HG02970 (cell line): ENCODE results near the gene CFP.
"Not testable (repeated sequence)": the region's sequence is repeated elsewhere in the genome, so short reads cannot be mapped to it uniquely, and the experiment has no call there.

Experiments
- ATAC-seq: cut with Tn5 transposase; IDR thresholded peaks from one replicate; pipeline ENCODE4 v1.9.1; 2021; ENCODE audit warnings: mild to moderate bottlenecking, moderate library complexity, moderate number of reproducible peaks; ENCODE audit not compliant: unreplicated experiment, low FRiP score

Gene CFP

DNA sequence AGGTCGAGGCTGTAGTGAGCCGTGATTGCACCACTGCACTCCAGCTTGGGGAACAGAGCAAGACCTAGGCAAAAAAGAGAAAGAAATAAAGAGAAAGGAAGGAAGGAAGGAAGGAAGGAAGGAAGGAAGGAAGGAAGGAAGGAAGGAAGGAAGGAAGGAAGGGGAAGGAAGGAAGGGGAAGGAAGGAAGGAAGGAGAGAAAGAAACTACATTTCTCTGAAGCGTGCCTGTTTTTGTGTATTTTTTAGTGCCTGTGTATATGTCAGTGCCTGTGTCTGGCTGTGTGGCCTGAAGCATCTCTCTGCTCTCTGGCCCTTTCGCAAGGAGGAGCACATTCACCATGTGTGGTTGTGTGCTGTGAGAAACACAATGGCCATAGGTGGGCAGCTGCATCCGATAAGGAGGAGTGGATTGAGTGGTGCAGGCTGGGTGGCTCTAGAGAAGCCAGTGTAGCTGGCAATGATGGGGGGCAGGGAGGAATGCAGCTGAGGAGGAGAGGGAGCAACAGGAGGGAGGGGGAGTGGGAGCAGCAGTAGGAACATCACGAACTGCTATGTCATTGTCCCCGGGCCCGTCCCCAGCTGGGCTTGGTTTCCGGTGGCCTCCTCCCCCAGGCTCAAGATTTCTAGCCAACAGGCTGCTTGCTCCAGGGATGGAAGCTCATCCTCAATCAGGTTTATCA, 21.5 kb downstream of the CFP start:
- ATAC-seq = no peak

DNA sequence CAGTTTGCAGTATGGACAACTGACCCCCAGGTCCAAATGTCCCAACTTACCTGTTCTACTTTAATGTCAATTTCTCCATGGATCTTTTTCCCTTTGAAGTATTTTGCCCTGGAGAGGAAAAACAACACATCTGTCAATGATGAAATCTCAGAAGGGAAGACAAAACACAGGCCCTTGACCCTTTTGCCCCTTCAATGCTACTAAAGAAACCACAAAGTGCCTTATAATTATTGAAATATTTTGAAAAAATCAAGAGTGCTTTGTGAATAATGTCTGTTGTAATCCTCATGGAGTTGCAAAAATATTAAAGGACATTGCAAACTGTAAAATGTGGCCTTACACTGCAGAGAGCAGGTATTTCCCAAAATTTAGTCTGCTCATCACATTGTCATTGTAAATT, 22.6 kb downstream of the CFP start:
- ATAC-seq = no peak

DNA sequence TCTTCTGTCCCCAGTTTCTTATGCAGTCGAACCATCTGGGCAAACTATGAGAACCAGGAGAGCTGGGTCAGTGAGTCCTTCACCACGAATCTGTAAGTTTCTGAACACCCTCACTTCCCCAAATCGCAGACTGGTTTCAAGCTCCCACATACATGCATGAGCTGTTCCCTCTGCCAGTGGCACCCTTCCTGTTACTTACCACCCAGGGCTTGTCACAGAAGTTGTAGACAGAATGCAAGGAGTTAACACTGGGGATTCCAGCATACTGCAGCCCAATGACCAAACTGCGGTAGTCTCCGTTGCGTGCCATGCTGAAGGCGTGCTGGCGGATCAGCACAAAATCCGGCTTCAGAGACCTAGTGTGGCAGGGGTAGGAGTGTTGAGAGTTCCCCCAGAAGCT, 24.7 kb downstream of the CFP start:
- ATAC-seq = no peak

DNA sequence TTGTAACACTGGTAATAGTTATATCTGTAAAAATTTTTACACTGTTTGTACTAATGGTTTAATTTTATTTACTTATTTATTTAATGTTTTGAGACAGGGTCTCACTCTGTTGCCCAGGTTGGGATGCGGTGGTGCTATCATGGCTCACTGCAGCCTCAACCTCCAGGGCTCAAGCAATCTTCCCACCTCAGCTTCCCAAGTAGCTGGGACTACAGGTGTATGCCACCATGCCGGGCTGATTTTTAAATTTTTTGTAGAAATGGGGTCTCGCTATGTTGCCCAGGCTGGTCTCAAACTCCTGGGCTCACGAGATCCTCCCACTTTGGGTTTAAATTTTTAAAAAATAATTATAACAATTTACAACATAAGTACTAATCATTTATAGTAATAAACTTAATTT, 26.6 kb downstream of the CFP start:
- not testable (repeated sequence) for ATAC-seq

DNA sequence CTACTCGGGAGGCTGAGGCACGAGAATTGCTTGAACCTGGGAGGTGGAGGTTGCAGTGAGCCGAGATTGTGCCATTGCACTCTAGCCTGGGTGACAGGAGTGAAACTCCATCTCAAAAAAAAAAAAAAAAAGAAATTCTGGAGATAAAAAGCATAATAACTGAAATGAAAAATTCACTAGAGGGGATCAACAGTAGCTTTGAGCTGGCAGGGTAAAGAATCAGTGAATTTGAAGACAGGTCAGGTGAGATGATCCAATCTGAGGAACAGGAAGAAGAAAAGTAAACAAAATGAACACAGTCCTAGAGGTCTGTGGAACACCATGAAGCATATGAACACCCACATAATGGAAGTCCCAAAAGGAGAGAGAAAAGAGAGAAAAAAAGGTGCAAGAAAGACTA, 32.5 kb downstream of the CFP start:
- ATAC-seq = no peak

DNA sequence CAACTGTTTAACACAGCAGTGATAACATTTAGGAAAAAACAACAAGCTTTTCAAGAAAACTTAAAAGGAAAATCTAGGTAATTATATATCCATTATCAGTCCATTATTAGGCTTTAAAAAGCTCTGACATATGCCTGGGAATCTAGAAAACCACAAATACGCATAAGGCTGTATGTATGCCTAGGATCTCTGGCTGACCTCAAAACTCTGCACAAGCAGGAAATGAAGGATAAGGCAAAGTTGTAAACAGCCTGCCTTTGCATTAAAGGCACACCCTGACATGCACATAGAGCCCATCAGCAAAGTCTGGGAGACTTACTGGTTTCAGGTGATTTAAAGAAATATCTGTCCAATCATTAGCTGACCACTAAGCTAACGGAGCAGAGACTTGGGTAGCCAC, 33.5 kb downstream of the CFP start:
- no peak for ATAC-seq

DNA sequence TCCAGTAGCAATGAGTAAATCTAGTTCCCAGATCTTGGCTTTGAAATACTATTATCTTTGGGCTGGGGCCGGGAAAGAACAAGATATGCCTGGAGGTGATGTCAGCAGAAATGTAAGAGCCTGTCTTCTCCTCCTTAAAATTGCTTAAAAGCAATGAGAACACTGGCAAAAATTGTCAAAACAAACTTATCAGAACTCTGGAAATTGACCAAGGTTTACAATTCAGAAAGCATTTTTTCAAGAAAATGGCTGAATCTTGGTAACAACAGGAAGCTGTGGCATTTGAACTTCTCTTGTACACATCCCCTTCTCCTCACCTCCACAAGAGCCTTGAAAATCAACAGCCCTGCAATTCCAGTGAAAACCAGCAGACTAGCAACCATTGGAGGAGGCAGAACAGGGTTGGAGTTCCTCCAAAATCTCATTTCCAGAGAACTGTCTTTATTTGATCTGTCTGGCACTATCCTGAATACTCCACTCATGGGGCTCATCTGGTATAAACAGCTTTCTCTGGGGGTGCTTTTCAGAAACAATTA, 33.9 kb downstream of the CFP start:
- ATAC-seq = no peak

DNA sequence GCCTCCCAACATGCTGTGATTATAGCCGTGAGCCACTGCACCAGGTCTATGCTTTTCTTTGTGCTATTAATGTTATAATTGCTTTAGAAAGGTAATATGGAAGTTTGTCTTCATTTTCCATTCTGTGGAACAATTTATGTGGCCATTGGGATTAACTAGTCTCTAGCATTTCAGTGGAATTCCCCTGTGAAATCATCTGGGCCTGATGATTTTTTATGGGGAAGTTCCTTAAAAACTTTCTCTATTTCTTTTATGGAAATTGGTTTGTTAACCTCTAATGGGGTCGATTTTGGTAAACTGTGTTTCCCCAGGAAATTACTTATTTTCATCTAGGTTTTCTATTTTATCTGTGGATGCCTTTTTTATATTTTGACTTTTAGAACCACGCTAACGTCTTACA, 36.2 kb downstream of the CFP start:
- no peak for ATAC-seq

DNA sequence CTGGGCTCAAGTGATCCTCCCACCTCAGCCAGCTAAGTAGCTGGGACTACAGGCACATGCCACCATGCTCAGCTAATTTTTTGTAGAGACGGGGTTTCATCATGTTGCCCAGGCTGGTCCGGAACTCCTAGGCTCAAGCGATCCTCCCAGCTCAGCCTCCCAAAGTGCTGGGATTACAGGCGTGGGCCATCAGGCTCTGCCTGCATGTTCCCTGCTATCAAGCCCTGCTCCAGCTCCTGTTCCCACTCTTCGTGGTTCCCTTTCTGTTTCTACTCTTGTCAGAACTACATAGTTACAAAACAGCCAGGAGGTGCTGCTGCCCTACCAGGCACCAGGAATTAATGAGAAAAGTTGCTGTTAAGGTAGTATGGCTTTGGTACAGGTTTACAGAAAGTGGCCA, 38.7 kb downstream of the CFP start:
- no peak for ATAC-seq

DNA sequence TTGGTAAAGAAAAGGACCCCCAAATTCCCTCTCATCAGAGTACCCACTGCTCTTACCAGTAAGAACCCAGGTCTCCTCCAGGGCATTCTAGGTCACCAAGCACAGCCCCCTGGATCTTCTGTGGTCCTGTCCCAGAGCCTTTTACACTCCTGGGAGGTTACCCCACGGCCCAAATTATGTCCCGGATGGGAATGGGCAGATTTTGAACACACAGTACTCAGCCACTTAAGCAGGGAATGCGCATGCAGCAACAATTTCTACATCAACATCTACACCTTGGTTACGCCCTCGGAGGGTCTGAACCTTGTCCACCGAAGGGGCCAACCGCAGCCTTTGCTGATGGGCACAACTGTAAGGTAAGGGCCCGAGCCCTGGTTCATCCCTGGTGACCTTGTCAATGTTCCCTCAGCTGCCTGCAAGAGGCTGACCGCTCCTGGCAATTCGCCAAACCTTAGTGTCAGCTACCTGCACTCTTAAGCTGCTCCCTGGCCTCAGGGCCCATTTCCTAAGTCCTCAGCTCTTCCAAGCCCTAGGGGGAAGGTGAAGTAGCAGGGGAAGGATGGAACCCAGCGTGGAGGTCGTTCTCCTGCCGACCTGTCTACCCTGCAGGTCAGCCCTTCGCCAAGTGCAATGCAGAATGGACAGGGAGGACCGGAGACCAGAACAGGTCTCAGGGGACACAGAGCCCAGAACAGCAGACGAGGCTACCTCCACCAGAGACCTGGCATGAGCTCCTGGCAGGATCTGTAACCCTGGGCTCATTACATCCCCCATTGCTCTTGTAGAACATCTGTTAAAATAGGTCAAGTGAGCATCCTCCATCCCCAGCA, 41.6 kb downstream of the CFP start:
- ATAC-seq = no peak

DNA sequence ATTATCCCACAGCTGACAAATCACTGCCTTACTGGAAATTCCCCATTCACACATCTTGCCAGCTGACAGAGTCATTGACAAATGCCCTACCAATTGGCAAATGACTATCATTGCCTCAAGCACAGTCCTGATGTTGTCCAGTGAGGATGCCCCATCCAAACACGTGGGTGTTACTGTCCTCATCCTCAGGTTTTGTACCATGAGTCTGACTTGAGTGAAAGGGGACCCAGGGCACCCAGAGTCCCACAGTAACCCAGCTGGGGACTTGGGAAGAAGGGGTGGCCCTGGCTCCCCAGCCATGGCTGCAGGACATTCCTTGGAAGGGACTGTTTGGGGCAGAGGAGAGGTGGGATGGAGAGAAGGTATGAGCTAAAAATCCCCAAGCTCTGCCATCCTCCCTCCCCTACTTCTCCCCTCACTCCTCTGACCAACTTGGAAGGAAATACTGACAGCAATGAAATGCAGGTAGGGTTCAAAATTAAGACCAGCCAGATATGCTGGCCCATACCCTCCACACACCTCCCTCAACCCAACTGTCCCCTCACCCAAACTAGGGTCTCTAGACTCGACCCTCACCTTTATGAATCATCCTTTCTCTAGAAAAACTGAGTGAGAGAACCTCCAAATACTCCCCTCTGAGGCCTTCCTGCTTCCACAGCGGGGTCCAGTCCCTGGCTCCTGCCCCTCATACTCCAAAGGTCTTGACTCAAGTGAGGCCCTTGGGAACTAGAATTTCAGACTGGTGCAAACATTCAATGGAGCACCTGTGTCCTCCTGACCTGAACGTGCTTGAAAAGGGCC, 42.4 kb downstream of the CFP start:
- no peak for ATAC-seq

DNA sequence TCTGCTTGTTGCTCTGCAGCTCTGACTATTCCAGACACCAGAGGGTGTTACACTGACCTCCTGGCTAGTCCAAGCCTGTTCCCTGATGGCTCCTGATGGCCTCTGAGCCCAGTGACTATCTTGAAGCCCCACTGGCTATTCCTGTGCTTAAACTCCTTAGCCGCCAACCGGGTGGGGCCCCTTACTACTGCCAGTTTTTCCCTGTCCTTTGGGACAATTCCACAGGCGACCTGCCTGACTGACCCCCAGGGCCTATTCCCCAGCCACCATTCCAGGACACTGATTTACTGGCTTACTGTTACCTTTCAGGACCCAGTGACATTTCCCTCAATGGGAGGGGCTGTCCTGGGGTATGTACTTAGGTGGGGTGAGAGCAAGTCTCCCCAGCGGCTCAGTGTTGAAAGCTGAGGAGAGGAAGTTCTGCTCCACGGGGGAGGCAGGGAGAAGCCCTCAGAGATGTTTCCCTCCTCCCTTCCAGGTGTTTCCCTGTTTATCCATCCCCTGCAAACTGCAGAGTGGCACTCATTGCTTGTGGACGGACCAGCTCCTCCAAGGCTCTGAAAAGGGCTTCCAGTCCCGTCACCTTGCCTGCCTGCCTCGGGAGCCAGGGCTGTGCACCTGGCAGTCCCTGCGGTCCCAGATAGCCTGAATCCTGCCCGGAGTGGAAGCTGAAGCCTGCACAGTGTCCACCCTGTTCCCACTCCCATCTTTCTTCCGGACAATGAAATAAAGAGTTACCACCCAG, 43.5 kb downstream of the CFP start:
- ATAC-seq = no peak

DNA sequence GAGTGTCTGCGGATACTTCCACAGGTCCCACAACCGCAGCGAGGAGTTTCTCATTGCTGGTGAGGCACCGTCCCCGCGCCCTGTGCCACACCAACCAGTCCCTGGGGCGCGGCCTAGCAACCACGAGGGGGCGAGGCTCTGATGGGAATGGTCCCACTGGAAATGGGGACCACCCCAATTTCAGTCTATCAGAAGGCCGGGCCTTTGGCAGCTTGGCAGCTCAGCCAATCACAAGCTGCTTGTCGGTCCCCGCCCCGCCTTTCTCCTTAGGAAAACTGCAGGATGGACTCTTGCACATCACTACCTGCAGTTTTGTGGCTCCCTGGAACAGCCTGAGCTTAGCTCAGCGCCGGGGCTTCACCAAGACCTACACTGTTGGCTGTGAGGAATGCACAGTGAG, 44.5 kb downstream of the CFP start:
- no peak for ATAC-seq

DNA sequence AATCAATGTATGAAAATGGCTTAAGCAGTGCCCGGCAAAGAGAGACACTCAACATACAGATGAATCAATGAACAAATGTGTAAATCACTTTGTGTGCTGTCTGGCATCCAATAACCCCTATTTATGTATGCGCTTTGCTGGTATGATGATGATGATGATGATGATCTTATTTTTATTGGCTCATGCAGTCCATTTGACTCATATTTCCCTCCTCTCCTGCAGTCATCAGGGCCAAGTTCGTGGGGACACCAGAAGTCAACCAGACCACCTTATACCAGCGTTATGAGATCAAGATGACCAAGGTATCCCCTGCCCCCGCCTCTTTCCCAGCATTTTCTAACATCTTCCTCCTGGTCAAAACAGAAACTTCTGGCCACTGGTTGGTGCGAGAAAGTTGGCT, 45.0 kb downstream of the CFP start:
- no peak for ATAC-seq

DNA sequence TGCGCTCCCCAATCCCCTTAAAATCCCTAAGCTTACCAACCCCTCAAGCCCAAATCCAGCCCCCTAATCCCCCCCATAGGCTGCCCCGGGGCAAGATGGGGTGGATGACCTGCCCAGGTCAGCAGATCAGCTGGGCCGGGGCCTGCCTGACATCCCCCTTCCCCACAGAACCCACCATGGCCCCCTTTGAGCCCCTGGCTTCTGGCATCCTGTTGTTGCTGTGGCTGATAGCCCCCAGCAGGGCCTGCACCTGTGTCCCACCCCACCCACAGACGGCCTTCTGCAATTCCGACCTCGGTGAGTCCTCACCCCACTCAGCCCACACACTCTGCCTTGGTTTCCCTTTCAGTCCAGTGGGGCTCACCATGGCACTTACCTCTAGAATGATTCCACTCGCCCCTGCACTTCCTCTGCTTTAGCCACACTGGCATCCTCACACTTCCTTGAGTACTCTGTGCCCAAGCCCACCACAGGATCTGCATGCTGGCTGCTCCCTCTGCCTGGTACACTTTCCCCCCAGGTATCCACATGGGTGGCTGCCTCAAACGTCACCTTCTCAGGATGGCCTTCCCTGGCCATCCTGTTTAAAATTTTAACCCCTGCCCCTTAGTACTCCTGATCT, 46.4 kb downstream of the CFP start:
- no peak for ATAC-seq

DNA sequence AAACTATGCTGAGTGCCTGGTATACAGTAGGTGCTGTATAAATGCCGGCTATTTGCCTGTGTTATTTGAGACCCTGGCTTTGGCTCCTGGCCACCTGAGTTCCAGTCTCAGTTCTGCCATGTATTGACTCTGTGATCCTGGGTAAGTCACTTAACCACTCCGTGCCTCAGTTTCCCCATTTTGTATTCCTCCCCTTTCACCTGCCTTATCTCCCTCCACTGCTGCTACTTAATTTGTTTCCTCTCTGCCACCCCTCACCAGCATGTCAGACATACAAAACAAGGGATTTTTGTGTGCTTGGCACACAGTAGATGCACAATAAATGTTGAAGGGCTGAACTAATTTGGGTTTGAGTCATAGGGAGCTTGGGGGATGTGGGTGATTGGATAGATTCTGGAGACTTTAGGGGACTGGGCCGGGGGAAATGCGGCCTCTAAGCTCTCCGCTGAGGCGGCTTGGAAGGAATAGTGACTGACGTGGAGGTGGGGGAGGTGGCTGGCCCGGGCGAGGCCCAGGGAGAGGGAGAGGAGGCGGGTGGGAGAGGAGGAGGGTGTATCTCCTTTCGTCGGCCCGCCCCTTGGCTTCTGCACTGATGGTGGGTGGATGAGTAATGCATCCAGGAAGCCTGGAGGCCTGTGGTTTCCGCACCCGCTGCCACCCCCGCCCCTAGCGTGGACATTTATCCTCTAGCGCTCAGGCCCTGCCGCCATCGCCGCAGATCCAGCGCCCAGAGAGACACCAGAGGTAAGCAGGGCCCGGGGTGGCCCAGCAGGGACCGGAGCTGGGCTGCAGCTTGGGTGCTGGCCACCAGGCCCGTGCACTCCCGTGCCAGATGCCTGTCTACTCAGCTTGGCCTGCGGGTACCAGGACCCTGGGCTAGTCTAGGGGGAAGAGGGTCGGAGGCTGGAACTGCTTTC, 47.7 kb downstream of the CFP start, which contains the start of gene TIMP1:
Gene TIMP1, plus strand, starts transcription at position 706 of the 917 bp plus-strand sequence. CDS start 980 bp downstream, outside the sequence.
- ATAC-seq = no peak

DNA sequence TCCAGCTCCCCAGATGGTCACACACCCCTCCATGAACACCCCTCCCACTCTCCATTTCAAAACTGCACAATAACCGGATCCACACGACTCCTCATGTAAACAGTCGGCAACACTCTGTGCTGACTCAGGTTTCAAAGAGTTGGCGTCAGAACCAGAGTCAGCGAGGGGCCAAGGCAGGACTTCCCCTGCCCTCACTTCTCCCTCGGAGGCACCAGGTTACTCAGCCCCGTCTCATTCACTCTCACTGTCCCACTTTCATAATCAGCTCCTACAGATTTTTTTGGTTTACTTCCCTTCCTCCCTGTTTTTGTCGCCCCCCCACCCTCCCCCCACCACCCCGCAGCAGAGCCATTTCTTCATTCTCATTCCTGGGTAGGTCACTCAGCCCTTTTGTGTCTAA, 50.2 kb downstream of the CFP start:
- ATAC-seq = no peak

DNA sequence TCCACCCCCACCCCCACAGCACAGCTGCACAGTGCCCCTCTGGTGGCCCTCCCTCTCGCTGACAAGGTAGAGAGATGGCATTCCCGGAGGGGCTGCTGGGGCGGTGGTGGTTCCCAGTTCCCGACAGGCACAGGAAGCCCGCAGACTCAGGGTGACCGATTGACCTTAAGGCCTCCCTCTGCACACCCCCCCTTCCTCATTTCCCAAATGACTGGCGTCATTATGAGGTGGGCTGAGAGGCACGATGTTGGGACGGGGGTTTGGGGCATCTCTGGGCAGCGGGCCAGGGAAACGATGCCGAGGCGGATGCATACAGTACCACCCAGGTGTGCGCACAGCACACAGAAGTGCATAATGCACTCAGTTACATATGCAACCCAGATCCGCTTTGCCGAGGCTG, 51.0 kb downstream of the CFP start:
- ATAC-seq = no peak

DNA sequence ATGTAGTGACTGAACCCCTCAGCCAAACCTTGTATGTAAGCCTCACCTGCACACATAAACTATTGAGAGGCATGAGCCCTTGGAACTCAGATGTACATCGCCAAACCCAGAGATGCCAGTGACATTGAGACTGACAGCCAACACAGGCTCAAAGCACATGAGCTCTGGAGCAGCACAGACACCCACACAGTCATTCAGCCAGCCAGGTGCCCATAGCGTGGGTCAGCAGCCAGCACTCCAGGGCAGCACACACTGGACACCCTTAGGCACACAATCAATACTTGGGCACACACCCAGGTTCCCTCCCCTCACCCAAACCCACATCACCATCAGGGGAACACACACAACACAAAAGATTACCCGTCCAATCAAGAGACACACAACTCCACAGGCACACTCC, 51.8 kb downstream of the CFP start:
- ATAC-seq = no peak
